CD4-positive, alpha-beta T cell treated with Interleukin-21 for 1 hour (primary cell): ENCODE data around the gene BPTF.
"Not testable (repeated sequence)": the region's sequence is repeated elsewhere in the genome, so short reads cannot be mapped to it uniquely, and the experiment has no call there.

Experiments used
- DNase-seq: peaks from one replicate; pipeline ENCODE4 v3.0.0-alpha.2; 2020

Gene BPTF

DNA sequence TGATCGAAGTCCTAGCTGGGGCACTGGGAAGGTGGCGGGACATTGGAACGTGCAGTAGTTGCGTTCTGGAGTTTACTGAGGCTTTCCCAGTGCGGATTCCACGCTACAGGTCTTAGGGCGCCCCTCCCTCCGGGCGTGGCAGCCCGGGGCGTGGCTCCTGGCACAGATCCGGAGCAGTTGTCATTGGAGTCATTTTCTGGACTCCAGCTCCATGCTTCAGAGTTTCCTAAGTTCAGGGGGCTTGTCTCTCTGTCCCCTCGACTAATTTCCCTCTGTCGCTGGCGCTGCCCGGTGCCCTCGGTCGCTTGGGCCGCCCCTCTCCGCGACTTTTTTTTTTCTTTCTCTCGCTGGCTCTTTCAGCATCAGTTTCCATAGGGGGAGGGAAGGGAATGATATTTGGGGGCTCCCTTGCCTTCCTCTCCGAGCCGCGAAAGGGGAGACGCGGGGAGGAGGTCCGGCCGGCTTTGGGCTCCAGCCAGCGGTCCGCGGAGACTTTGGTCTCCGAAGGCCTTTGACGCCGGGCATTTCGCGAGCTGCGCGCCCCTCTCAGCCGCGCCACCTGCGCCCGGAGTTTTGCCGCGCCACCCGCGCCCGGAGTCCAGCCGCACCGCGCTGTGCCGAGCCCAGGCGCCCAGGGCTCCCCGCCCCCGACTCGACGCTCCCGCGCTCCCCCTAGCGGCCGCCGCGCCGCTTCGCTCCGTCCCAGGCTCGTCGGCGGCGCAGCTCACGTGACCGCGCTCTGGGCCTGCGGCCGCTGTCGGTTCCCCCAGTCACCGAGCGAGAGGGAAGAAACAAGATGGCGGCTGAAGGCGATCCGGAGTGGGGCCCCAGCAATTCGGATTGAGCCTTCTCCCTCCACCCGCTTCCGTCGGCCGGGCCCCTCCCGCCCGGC, at the start of gene BPTF:
Gene BPTF (plus strand): TSS at position 769 of the 892 bp plus-strand sequence. CDS start 222 bp downstream, outside the sequence.
- DNase-seq: peak; percentile 93

DNA sequence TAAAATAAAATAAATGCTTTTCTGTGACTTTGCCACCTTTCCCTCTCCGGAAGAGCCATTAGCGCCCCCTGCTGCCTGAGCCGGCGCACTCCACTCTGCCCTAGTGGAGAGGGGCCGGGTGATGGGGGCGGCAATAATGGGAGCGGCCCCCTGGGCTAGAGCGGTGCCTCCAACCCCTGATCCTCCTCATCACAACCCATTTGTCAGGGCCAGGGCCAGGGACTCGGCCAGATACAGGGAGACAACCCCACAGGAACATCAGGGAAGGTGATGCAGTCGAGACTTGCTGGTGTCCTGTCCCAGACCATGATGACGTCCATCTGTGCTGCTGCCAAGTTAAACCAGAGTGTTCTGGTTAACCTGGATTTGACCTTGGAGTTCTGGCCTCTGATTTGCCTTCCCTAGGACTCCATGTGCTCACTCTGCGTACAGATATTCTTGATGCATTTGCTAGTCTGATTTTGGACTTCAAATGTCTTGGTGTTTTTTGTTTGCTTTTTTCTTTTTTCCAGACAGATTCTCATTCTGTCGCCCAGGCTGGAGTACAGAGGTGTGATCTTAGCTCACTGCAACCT, 46.1 kb upstream of the BPTF start:
- DNase-seq: peak; percentile 19

GRCh38 chr17:67784364-67785121, 40.8 kb upstream of the BPTF start:
- DNase-seq: no peak

- no peak for DNase-seq
These were observed 40.2 kb upstream of the BPTF start for GRCh38 chr17:67785122-67785477.

DNA sequence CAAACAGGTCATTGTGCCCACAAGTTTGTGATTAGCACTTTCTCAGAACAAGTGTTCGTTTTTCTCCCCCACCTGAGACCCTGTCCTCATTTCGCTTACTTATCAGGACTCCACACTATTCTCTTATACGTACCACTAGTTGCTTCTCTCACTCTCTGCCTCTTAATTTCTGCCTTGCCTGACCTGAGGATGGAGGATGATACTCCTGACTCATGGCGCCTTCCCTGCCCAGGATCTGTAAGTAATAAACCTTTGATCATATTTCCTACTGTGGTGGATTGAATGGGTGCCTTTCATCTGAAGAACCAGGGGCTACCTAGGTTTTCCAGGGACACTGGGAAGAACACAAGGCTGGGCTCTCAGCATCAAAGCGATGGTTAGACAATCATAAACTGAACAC, 39.8 kb upstream of the BPTF start:
- DNase-seq: no peak

- peak; percentile 52 for DNase-seq
These were observed 24.8 kb upstream of the BPTF start for GRCh38 chr17:67800495-67800928.

DNA sequence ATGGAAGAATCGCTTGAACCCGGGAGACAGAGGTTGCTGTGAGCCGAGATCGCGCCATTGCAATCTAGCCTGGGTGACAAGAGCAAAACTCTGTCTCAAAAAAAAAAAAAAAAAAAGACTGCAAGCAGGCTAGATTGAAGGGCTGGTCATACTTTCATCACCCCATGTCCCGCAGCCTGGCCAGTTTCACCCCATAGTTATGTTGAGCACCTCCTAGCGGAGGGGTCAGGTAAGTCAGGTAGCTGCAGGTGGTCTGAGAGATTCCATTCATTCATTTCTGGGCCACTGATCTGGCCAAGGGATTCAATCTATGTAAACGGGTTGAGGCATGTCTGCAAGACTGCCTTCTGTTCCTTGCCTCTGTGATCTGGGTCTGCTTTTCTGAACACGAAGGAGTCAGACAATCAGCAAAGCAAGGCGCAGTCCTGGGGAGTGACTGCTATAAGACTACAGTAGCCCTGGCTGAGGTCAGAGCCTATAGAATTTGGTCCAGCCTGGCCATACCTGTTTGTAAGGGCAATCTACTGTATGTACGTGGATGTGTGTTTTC, 23.6 kb upstream of the BPTF start:
- DNase-seq: no peak

GRCh38 chr17:67810464-67810863, 14.8 kb upstream of the BPTF start:
- no peak for DNase-seq

DNA sequence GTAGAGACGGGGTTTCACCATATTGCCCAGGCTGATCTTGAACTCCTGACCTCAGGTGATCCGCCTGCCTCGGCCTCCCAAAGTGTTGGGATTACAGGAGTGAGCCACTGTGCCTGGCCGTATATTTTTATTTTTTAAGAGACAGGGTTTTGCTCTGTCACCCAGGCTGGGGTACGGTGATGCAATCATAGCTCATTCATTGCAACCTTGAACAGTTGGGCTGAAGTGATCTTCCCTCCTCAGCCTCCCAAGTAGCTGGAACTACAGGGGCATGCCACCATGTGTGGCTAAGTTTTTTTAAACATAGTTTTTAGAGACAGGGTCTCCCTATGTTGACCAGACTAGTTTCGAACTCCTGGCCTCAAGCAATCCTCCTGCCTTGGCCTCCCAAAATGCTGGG, 12.9 kb upstream of the BPTF start:
- DNase-seq: not testable (repeated sequence)

- DNase-seq: no peak
These were observed 11.5 kb upstream of the BPTF start for GRCh38 chr17:67813803-67814180.

DNA sequence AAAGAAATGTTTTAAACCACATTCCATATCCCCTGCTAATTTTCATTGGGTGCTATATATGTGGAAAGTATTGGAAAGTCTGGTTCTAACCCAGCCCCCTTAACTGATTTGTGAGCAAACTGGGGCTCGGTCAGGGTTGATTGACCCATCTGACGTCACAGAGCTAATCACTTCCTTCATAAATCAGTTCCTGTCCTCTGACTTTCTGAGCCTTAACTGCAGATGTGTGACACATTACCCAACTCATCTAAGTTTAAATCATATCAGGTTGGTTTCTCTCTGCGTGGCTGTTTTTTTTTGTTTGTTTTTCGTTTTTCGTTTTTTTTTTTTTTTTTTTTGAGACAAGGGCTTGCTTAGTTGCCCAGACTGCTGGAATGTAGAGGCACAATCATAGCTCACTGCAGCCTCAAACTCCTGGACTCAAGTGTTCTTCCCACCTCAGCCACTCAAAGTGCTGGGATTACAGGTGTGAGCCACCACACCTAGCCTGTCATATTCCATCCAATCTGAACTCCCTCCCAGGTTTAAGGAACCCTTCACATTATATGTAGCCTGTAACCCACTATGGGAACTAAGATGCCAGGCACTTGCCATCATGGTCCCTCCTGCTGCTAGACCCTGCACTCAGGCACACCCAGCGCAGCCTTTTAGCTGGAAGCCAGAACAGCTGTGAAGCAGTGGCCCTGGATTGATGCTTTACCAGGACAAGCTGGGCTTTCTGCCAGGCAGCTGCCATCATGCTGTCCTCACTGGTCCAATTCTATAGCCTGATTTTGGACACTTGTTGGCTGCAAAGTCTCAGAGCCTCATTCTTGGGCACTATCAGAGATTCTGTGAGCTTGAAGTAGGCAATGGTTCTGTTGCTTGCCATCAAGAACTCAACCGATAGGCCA, 6.9 kb upstream of the BPTF start:
- DNase-seq: no peak

DNA sequence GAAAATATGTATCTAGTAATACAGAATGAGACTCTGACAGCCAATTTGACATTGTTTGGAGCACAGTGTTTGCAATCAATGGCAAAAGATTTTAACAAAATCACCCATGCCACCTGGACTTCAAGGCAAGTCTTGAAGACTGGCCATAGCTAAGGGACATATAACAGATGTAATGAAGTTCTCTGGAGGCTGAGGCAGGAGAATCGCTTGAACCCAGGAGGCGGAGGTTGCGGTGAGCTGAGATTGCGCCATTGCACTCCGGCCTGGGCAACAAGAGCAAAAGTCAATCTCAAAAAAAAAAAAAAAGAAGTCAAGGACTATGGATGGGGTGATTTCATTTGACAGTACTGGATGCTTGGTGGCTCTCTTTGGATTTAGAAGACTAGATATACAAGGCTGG, 5.6 kb upstream of the BPTF start:
- DNase-seq: no peak

DNA sequence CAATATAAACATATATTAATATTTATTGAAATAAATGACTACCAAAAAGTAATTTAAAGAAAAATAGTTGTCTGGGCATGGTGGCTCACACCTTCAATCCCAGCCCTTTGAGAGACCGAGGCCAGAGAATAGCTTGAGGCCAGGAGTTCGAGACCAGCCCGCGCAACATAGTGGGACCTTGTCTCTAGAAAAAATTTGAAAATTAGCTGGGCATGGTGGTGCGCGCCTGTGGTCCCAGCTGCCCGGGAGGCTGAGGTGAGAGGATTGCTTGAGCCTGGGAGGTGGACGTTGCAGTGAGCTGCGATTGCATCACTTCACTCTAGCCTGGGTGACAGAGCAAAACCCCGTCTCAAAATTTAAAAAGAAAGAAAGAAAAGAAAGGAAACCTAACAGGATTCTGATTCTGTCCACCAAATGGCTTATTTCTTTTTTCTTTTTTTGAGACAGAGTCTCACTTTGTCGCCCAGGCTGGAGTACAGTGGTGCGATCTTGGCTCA, 3.4 kb upstream of the BPTF start:
- DNase-seq: no peak

DNA sequence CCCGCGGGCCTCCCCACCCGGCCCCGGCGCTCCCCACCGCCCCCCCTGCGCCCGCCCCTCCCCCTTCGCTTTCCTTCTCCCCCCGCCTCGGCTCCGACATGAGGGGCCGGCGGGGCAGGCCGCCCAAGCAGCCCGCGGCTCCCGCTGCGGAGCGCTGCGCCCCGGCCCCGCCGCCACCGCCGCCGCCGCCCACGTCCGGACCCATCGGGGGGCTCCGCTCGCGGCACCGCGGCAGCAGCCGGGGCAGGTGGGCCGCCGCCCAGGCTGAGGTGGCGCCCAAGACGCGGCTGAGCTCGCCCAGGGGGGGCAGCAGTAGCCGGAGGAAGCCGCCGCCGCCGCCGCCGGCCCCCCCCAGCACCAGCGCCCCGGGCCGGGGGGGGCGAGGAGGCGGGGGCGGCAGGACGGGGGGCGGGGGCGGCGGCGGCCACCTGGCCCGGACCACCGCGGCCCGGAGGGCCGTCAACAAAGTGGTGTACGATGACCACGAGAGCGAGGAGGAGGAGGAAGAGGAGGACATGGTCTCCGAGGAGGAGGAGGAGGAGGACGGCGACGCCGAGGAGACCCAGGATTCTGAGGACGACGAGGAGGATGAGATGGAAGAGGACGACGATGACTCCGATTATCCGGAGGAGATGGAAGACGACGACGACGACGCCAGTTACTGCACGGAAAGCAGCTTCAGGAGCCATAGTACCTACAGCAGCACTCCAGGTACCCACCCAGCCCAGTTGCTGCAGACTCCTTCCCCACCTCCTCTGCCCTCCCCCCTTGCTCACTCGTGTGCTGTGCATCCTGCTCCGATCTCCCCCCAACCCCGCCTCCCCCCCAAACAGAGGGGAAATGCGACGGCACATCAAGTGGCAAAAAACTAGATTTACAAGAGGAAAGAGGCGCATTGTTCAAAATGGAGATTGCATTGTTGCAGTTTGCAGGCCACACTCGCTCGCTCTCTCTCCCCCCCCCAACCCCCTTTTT, 611 bp downstream of the BPTF start:
- DNase-seq: peak; percentile 77

GRCh38 chr17:67829331-67829730, 4.0 kb downstream of the BPTF start:
- DNase-seq: peak; percentile 43

GRCh38 chr17:67830440-67830839, 5.1 kb downstream of the BPTF start:
- DNase-seq: no peak

GRCh38 chr17:67831268-67831667, 6.0 kb downstream of the BPTF start:
- no peak for DNase-seq

- no peak for DNase-seq
These were observed 7.8 kb downstream of the BPTF start for GRCh38 chr17:67833134-67833533.

DNA sequence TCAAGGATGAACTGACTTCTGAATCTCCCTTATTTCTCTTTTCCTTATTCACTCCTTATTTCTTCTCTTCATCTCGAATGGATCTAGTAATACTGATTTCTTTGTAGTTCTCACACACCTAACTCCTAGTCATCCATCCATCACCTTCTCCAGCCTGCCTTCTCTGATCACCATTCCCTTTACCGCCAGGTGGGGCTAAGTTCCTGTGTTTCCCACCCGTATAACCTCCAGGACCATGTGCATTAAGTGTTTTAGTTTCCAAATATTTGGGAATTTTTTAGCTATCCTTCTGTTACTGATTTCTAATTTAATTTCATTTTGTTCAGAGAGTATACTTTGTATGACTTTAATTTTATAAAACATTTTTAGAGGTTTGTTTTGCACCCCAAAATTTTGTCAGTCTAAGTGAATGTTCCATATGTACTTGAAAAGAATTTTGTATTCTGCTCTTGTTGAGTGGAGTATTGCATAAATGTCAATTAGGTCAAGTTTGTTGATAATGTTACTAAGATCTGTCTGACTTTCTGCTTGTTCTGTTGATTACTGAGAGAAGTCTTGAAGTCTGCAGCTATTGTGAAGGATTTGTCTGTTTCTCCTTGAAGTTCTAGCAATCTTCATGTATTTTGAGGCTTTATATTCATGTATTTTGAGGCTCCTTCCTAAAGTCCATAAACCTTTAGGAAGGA, 8.8 kb downstream of the BPTF start:
- no peak for DNase-seq

- no peak for DNase-seq
These were observed 9.3 kb downstream of the BPTF start for GRCh38 chr17:67834634-67835033.
